NCI-H2107 treated with DMSO at 0.1 percent for 48 hours (cell line): Measurements from ENCODE around the gene MS4A1.
"Not testable (repeated sequence)": the region's sequence is repeated elsewhere in the genome, so short reads cannot be mapped to it uniquely, and the experiment has no call there.

Source experiments
- DNase-seq: peaks from one replicate; lab custom pipeline; 2025; ENCODE audit not compliant: unreplicated experiment; lab: John Stamatoyannopoulos, UW

The MS4A1 gene

DNA sequence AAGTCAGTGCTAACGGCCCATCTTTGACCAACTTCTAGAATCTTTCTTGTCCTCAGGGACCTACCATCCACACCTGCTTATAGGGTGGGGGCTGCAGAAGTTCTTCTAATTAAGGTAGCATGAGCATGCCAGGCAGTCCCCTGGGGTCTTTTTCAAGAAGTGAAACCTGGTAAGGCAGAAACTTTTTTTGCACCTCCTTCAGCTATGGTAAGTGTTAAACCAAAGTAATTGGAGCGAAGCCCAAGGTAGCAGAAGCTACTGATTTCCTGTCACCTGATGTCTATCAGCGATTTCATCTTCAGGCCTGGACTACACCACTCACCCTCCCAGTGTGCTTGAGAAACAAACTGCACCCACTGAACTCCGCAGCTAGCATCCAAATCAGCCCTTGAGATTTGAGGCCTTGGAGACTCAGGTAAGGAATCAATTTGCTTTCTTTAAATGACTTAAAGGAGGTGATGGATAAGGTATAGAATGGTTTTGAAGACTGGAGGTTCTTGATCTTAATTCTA lies at the start of gene MS4A1:
Gene MS4A1, plus strand, starts transcription at position 317 of the 512 bp plus-strand sequence. CDS start 6,528 bp downstream, outside the sequence.
- DNase-seq, result no peak

DNA sequence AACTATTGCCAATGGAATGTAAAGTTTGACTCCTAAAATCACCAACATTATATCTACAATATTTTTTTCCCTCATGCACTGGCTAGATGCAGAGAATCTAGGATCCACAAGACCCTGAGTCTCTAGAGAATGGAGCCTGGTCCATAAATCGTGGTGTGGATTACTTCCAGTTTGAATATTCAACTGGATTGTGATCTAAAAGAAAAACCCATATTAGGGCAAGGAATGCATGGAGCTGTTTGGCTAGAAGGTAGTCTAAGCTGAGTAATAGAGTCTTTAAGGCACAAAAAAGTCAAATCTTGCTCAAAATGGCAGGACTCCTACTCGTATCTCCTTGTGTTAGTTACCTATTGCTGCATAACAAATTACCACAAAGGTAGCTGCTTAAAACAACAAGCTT lies 35.6 kb upstream of the MS4A1 start:
- DNase-seq, result no peak

DNA sequence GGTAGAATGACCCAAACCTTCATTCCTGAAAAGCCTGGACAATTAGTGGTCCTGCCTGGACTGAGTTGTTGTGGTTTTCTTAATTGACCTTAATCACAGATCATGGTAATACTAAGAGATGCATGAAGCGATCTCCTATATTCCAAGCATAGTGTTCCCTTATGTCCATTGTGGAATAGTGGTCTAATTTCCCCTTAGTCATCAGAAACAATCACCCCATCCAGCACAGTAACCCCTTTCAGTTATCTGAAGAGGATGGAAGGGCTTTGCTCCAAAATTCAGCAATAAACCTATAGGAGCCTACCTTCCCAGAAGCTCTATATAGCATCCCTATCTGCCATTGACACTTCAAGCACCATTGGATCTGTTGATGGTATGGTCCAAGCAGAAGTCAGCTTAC lies 33.0 kb upstream of the MS4A1 start:
- DNase-seq, result no peak

DNA sequence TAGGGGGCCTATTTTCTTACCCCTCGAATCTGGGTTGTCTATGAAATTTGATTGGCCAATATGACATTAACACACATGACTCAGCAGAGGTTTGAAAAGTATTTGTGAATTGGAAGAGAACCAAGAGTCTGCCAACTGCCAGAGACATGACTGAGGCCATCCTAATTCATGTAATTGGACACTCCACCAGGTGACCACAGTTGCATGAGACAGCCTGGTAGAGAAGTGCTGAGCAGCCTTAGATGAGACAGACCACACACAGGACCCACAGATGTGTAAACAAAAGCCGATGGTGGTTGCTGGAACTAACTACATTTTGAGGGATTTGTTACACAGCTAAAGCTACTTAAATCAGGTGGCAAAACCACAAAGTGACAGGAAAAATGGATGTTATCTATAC lies 27.1 kb upstream of the MS4A1 start:
- DNase-seq, result no peak

DNA sequence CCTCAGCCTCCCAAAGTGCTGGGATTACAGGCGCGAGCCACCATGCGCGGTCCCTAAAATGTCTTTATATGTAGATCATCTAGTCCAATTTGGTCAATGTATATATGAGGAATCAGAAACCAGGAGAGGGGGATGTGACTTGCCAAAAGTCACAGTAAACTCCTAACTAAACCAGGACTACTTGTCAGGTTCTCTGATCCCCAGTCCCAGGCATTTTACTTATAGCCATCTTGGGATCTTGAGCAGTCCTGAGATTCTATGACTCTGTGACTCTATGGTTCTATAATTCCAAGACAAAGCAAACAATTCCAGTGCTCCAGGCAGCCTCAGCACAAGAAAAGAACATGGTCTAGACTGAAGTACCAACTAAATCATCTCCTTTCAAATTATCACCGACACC lies 26.4 kb upstream of the MS4A1 start, which contains the start of gene MS4A5:
Gene MS4A5, plus strand, starts transcription at position 301 of the 400 bp plus-strand sequence. CDS start 103 bp downstream, outside the sequence.
- DNase-seq, result no peak

DNA sequence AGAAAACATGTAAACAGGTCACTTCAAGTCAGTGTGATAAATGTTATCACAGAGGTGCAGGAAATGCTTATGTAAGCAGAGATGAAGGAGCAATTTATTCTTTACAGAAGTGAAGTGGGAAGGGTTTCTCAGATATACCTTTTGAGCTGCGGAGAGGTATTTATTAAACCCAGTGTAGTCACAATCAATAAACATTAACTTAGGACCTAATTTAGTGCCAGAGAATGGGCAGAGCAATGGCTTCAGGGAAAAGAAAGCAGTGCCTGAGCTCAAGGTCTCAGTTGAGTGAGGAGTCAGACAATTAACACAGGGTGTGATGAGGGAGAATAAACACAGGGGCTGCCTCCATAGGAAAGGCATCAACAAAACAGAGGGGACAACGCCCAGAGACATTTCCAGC lies 24.4 kb upstream of the MS4A1 start:
- no peak for DNase-seq

DNA sequence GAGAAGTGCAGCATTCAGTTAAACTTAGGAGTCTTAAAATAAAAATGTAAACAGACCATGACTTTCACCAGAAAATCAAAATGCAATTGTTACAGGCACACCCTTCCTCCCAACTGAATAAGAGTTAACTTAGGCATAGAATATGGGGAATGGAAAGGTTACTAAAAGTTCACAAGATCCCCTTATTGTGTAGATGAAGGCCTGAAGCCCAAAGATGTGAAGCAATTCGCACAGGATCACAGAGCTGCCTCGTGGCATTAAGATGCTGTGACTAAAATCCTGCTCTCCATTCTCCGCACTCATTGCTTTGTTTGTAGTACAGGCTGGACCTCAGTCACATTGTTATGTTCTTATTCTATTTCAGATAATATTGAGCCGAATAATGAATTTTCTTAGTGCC lies 22.2 kb upstream of the MS4A1 start:
- DNase-seq, result no peak

DNA sequence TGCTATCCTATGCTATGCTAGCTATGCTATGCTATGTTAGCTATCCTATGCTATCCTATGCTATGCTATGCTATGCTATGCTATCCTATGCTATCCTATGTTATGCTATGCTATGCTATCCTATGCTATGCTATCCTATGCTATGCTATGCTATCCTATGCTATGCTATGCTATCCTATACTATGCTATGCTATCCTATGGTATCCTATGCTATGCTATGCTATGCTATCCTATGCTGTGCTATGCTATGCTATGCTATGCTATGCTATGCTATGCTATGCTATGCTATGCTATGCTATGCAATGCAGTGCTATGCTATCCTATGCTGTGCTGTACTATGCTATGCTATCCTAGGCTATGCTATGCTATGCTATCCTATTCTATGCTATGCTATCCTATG lies 8.6 kb upstream of the MS4A1 start:
- DNase-seq, result no peak

DNA sequence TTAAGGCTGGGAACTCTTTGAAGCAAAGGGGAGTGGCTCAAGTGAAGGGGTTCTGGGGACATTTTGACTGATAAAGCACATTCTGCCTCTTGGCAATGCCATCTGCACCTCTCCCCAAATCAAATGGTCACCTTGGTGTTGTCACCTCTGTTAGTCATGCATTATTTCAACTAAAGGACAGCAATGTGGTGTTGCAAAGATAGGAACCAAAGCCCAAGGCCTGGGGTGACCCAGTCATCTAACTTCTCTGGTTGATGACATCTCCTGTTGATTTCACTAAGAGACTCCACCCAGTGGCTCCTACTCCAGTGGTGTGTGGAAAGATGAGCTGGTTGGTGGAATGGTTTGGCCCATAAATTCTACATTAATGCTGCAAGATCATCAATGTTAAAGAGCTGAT lies 7.8 kb upstream of the MS4A1 start:
- DNase-seq, result no peak

DNA sequence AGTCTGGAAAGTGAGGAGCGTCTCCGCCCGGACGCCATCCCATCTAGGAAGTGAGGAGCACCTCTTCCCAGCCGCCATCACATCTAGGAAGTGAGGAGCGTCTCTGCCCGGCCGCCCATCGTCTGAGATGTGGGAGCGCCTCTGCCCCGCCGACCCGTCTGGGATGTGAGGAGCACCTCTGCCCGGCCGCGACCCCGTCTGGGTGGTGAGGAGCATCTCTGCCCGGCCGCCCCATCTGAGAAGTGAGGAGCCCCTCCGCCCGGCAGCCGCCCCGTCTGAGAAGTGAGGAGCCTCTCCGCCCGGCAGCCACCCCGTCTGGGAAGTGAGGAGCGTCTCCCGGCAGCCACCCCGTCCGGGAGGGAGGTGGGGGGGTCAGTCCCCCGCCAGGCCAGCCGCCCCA lies 4.5 kb upstream of the MS4A1 start:
- DNase-seq, result not testable (repeated sequence)

DNA sequence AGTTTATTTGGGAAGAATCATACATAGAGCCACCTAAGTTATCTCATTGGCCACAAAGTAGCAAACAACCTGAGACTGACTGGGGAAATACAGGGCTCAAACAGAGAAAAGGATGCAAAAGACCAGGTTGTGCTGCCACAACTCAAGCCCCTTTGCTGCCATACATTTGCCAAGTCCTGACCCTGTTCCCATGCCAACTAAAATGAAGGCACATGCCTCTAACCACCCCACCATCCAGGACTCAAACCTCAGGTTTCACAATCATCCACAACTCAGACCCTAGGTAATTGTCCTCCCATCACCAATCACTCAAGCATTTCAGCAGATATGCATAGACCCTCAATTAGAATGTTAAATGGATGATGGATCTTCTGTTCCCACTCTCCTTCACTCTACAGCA lies 1.4 kb upstream of the MS4A1 start:
- no peak for DNase-seq

DNA sequence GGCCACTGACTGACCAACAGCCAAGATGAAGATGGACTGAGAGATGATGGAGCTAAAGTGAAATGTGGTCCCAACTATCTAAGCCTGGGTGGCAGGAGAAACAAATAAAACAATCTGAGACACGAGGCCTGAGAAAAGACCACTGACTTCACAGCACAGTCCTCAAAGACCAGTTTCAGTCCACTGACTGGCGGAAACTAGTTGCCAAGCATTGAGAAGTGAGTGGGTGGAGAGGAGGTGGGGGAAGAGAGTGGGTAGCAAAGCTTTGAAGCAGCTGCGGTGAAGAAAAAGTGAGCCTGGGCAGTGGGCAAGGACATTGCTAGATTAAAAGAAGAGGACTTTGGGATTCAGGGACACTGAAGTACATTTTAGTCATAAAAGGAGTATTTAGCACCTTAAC lies 1.9 kb downstream of the MS4A1 start:
- DNase-seq, result no peak

DNA sequence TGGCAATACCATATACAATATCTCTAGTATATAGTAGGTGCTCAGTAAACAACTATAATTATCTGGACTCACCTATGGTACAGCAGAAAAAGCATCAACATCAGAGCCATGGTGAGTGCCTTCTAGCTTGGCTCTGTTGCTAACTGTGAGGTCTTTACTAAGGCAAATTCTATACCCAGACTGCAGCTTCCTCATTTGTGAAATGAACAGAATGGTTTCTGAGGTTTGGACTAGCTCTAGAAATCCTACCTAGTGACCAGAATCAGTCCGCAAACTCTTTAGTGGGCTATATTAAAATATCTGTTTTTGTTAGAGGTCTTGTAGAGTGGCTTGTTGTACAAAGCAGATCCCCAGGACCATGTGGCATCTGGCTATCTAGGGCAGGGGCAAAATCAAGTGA lies 3.7 kb downstream of the MS4A1 start:
- no peak for DNase-seq

DNA sequence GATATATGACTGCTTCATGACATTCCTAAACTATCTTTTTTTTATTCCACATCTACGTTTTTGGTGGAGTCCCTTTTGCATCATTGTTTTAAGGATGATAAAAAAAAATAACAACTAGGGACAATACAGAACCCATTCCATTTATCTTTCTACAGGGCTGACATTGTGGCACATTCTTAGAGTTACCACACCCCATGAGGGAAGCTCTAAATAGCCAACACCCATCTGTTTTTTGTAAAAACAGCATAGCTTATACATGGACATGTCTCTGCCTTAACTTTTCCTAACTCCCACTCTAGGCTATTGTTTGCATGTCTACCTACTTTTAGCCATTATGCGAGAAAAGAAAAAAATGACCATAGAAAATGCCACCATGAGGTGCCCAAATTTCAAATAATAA lies 13.2 kb downstream of the MS4A1 start:
- DNase-seq, result no peak

DNA sequence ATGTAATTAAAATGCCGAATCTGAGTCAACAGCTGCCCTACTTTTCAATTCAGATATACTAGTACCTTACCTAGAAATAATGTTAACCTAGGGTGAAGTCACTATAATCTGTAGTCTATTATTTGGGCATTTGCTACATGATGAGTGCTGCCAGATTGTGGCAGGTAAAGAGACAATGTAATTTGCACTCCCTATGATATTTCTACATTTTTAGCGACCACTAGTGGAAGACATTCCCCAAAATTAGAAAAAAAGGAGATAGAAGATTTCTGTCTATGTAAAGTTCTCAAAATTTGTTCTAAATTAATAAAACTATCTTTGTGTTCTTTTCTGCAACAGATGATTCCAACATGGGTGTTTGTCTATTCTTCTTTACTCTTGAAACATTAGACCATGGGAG lies 14.1 kb downstream of the MS4A1 start:
- DNase-seq, result no peak

DNA sequence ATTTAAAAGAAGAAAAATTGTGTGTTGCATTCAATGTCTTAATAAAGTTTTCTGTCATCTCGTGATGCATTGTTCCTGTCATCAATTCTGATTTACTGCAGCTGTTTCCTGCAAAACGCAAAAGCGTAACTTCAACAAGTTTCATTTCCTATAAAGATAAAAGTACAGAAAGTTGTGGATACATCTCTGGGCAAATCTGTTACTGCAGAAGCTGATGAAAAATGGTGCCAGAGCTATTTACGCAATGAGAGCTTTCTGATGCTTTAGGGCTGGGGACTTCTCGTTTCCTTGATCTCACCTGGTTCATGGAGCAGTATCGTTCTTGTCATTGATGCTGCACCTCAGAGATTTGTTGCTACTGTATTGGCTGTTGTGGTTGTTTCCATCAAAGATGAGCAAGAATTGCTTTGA lies 21.4 kb downstream of the MS4A1 start:
- no peak for DNase-seq

DNA sequence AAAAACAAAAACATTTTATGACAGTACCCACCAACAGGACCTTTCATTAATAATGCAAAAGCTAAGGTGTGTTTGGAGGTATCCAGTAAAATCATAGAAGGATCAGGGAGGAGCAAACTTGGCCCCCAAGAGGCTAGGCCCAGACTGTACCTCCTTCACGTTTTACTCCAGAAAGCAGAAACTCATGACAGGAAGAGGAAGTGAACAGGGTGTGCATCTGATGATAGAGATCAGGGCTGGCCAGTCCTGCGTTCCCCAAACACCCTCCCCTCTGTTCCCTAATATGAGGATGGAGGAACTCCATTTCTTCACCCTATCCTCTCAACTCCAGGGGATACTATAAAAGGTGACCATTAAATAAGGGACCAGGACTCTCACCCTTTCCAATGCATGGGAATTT lies 26.7 kb downstream of the MS4A1 start:
- no peak for DNase-seq

DNA sequence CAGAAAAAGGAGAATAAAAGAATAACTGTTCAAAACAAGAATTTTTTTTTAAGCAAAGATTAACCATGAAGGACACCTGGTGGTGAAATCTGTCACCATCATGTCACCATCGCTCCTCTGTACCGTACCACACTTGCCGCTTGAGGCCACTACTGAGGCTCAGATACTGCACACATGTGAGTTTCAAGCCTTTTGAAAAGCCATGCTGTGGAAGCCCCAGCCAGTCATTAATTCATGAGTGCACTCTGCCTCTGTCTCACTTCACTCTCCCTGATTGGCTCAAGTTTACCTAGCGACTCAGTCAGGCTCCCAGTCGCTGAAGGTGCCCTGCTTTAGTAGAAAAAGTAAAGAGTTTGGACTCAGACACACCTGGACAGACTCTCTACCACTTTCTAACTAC lies 30.3 kb downstream of the MS4A1 start:
- DNase-seq, result peak; percentile 4

DNA sequence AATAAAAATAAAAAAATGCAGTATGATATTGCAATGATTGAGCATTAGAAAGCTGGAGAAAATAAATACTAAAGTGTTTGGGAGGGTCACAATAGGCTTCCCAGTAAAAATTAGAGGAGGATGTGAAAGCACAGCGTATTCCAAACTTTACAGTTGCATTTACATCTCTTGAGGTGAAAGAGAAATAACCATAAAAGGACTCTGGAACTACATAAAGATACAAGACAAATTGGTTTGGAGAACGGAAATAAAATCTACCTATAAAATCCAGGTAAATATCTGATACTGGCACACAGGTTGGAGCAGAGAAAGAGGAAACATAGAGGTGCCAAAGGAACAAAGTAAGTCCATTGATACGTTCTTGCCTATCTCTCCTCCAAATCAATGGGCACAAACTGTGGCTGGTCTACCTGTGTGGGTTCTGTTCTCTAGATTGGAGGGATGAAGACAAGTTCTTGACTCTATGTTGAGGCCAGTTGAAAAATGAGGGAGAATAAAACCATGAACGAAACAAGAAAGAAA lies 36.9 kb downstream of the MS4A1 start, which contains the start of gene MS4A12:
Gene MS4A12, plus strand, starts transcription at position 291 of the 522 bp plus-strand sequence. CDS start 4,541 bp downstream, outside the sequence.
- DNase-seq, result no peak

DNA sequence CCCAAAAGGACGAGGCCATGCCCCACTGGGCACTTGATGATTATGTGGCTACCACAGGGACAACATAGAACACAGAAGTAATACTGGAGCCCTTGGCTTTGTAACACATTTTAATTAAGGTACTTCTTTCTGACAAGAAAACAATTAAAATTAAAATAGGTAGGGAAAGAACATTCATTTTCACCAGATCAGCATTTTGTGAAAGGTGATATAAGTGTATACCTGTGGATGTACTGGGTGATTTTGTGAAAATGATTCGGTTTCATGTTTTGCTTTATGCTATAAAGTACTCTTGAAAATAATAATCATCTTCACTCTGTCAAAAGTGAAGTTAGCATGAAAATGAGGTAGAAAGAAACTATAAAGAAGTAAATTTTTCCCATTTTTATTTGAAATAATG lies 37.8 kb downstream of the MS4A1 start:
- DNase-seq, result no peak

DNA sequence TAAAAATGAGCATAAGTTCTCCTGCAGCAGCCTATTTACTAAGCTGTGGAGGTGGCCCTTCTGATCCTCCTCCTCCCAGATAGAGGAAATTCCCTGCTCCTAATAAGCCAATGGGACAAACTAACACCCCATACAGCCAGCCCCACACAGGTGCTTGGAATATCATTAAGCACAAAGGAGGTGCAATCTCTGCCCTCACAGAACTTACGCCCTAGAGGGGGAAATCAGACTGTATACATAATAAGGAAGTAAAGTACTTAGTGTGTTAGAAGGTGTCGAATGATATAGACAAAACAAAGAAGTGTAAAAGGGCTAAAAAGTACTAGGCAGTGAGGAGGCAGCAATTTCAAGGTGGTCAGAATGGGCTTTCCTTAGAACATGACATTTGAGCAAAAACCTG lies 42.8 kb downstream of the MS4A1 start:
- no peak for DNase-seq

DNA sequence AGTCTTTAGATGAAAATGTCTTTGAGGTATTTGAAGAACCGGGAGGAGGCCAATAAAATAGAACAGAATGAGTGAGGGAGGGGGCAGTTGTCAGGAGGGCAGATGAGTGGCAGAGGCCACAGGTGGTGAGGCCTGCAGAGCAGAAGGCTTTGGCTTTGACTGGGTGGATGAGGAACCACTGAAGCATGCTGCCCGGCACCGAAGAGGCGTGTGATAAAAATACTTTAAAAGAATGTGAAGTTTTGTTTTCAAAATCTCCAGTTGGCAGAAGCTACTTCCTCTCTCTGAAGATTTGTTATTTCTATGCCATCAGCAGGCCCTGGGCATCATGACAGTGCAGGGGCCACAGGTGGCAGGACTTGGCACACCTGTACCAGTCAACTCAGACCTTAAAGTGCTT lies 43.2 kb downstream of the MS4A1 start:
- DNase-seq, result no peak

DNA sequence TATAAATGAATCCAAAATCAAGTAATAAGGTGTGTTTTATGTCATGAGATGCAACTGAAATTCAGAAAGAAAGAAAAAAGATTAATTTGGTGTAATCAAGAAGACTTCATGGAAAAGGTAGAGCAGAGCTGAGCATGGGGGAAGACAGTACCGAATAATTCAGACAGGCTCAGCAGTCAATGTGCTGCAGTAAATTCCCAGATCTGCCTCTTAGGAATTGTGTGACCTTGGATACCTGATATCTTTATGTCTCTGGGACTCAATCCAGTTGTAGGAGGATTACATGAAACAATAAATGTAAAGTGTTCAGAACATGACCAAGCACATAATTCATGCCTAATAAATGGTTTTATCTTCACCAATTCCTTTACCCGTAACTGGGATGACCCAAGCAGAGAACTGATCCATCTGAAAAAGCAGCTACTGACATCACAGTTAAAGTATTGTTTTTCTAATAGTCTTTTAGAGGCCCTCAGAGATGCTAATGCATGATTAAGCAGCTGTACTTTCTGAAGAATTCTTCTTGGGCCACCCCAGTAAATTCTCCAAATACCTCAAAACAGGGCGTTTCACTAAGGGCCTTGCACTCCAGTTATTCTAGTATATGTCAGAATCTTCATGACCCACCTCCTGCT lies 44.7 kb downstream of the MS4A1 start:
- no peak for DNase-seq
